ENCODE measurements around the gene NEK8.

NEK8 gene

DNA sequence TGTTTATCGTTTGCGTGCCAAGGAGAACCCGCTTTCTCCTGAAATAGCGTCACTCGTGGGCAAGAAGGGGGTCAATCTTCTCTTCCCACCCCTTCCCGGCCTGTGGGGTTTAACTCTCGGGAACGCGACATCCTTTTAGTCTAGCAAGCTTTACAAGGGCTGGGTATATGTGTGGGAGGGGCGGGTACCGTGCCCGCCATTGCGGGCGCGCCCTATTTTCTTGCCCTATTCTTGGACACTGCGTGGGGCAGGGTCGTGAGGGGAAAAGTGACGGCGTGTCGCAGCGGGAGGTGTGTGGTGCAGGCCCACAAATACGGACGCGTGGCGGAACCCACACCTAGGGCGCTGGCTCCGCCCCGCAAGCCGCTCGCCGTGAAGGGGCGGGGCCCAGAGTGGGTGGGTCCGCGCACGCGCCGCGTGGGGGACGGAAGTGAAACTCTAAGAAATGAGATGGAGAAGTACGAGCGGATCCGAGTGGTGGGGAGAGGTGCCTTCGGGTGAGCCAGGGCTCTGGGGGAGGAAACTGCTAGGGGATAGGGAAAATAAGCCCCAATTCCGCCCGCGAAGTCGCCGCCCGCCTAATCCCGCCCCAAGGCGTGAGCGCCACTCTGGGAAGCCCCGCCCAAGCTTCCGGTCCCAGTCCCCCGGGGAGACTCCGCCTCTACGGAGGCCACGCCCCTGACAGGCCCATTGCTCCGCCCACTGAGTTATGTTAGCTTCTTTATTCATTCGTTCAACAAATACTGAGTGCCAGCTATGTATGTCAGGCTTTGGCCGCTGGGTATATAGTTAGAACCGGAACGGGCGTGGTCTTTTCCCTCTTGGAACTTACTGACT, at the start of gene NEK8:
Gene NEK8 (plus strand): TSS at position 425 of the 837 bp plus-strand sequence. CDS start 26 bp downstream, at position 451.
- peak; percentile 96 for DNase-seq

- no peak for DNase-seq
Observed at GRCh38 chr17:28682655-28683054, 45.9 kb upstream of the NEK8 start.

GRCh38 chr17:28684963-28685362, 43.6 kb upstream of the NEK8 start:
- no peak for DNase-seq

DNA sequence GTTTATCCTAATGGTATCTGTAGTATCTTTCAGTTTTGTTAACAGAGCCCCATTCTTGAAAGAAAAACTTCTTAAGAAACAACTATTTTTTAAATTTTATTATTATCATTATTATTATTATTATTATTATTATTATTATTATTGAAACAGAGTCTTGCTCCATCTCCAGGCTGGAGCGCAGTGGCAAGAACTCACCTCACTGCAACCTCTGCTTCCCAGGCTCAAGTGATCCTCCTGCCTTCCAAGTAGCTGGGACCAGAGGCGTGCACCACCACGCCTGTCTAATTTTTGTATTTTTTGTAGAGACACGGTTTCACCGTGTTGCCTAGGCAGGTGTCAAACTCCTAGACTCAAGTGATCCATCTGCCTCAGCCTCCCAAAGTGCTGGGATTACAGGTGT, 43.2 kb upstream of the NEK8 start:
- DNase-seq = no peak

GRCh38 chr17:28686296-28686695, 42.3 kb upstream of the NEK8 start:
- no peak for DNase-seq

GRCh38 chr17:28688481-28688880, 40.1 kb upstream of the NEK8 start:
- no peak for DNase-seq

- no peak for DNase-seq
Observed at GRCh38 chr17:28689011-28689410, 39.6 kb upstream of the NEK8 start.

- DNase-seq = no peak
Observed at GRCh38 chr17:28693869-28694268, 34.7 kb upstream of the NEK8 start.

- DNase-seq = no peak
Observed at GRCh38 chr17:28698253-28698941, 30.2 kb upstream of the NEK8 start.

DNA sequence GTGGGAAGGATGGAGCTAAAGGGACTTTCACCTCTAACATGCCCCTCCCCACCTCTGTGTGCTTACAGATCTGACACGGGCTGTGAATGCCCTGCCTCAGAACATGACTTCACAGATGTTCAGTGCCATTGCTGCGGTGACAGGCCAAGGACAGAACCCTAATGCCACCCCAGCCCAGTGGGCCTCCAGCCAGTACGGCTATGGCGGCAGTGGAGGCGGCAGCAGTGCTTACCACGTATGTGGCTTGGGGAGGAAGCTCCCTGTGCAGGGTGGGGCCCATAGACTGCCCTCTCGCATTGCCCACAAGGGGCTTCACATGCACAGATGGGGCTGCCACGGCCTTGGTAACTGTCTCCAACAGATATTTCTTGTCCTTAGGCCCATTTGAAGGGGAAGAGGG, 28.3 kb upstream of the NEK8 start:
- no peak for DNase-seq

- DNase-seq = no peak
Observed at GRCh38 chr17:28700830-28701492, 27.6 kb upstream of the NEK8 start.

DNA sequence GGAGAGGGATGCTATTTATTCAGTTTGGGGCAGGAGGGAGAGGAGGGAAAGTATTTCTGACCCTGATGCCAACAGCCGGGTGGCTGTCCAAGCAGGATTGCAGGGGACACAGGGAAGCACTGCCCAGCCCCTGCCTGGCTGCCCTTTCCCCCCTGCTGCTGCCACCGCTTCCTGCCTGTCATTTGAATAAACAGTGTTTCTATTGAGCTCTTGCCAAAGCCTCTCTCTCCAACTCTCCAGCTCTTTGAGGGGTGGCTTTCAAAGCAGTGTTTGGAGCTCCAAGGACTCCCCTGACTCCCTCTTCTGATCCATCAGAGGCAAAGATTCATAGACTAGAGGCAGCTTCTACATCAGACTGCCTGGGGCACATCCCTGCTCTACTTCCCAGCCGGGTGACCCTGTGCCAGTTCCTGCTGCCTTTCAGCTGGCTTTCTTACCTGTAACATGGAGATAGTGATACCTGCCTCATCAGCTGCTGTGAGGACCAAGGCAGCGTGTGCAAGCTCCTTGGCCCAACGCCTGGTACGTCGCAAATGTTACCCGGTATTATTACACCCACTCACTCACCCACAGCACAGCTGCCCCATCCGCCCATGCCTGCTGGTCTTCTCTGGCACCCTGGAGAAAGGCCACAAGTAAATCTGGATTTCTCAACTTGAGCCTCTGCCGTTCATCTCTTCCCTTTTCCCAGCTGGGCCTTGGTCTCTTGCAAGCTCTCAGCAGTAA, 26.4 kb upstream of the NEK8 start:
- no peak for DNase-seq

- DNase-seq = no peak
Observed at GRCh38 chr17:28702752-28703150, 25.8 kb upstream of the NEK8 start.

GRCh38 chr17:28703552-28704218, 24.9 kb upstream of the NEK8 start:
- DNase-seq = no peak

DNA sequence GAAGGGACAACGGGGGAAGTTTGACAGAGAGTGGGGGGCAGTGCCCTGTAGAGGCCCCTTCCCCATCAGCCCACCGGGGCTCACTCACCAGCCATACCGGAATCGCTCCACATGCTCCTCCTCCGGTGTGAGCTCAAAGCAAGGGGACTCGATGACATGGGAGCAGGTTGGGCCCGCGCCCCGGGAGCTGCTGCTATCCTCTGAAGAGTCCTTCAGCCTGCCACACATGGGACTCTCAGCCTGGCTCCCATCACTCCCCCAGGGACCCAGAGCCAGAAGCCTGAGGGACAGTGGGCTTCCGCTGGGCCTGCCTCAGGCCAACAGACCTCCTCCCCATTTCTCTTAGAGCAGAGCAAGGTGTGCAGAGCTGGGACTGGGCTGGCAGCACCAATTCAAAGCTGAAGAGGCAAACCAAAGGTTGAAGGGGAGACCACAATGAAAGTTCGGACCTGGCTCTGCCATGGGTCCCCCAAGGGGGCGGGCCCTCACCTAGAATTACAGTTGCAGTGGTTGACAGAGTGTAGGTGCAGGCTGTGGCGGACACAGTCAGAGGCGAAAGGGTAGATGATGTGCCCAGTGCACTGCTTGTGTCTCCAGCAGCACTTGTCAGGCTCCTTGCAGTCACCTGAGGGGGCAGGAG, 24.2 kb upstream of the NEK8 start:
- DNase-seq = no peak

DNA sequence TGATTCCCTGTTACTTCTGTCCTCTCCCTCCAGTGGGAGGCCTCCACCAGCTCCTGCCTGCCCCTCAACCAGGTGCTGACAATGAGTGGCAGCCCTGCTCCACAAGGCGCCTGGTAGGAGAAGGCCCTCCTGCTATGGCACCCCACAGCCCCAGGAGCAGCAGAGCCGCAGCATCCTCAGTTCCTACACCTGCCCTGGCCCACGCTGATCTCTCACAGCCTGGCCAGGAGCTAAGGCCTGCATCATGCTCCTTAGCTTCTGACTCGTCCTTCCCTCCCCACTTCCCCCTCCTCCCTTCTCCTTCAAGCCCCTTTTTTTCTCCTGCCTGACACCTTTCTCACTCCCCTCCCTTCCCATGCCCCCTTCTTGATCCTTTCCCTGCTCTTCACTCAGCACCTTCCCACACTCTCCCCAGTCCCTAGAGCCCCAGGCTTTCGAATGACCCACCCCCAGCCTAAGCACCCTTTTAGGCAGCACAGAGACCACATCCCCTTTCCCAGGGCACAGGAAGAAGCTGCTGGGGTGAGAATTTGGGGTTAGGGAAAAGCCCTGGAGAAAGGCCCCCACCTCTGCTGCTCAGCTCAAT, 23.4 kb upstream of the NEK8 start:
- no peak for DNase-seq

DNA sequence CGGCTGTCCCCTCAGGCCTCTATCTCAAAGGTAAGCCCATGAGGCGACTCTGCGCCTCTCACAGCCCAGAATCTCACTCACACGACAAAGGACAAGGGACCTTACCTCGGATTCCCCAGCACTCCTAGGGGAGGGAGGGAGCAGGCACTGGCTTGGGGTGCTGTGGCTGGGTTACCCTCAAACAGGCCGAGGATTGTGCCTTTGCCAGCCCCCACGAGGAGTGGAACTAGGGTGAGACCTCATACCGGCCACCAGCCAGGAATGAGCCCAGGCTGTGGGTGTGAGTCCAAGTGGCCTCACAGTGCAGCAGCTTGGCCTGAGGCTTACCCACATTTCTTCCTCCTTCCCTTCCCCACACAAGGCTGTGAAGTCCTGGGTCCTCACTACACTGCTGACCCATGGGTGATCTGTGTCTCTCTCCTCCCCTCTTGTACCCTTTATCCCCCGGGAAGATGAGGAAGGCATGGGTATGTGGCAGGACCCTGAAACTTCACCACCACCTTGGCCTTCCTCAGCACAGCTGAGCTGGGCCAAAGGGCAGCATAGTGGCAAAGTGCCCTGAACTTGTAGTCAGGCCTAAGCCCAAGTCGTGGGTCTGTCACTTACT, 22.8 kb upstream of the NEK8 start:
- DNase-seq = no peak

- no peak for DNase-seq
Observed at GRCh38 chr17:28706471-28707338, 21.9 kb upstream of the NEK8 start.

DNA sequence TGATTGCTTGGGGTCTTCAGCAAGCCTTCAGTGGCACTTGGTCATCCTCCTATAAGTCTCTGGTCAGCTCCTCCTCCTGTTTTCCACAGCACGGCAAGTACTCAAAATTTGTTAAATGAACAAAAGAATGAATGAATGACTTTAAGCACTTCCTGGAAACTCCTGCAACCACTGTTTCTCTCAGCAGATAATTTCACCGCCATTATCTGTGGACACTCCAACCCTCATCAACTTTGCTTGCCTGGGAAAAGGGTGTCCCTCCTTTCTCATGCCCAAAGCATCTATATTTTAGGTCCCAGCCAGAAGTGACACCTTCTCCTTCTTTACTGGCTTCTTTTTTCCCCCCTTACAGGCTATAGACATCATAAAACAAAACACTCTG, 21.3 kb upstream of the NEK8 start:
- DNase-seq = no peak

All from T1000 (cell line).